HL-60 (cell line): ENCODE measurements around the gene SMCO4.

Experiments used
- DNase-seq, 2 experiments: peaks; one replicate each; pipeline ENCODE4 v3.0.0-alpha.2; 2010 to 2020; ENCODE audit warnings: low read depth in 1 of 2, low spot score in 1 of 2
- H3K27ac ChIP-seq: fragments of 250-450 bp; sonication (Bioruptor Pico); replicated peaks from 2 replicates; pipeline ENCODE4 v1.5.1; 2020; ENCODE audit warnings: mild to moderate bottlenecking, moderate library complexity
- H3K27me3 ChIP-seq: fragments of 250-450 bp; sonication (Bioruptor Pico); 2 replicates; pipeline ENCODE4 v1.5.1; 2021; ENCODE audit warnings: mild to moderate bottlenecking, moderate library complexity; ENCODE audit not compliant: insufficient read depth, poor library complexity, severe bottlenecking
- H3K4me3 ChIP-seq: replicated peaks from 2 replicates; pipeline ENCODE4 v1.5.1; 2011; ENCODE audit warnings: mild to moderate bottlenecking, control low read depth, low read length; ENCODE audit not compliant: insufficient read depth
- GABPA ChIP-seq: IDR thresholded peaks from 2 replicates; pipeline ENCODE4 v1.6.1; 2012; ENCODE audit warnings: low read depth
- POLR2AphosphoS5 ChIP-seq: IDR thresholded peaks from 2 replicates; pipeline ENCODE4 v1.6.1; 2012; ENCODE audit warnings: low read depth
- SPI1 ChIP-seq: IDR thresholded peaks from 2 replicates; pipeline ENCODE4 v1.6.1; 2012; ENCODE audit warnings: low read depth, mild to moderate bottlenecking, borderline replicate concordance
- TF ChIP-seq, protein P1 (sequence below): IDR thresholded peaks from one replicate; pipeline ENCODE4 v1.5.1; 2011; ENCODE audit warnings: low read length, control low read depth, inconsistent platforms; ENCODE audit not compliant: insufficient read depth
- TF ChIP-seq, protein P2 (sequence below): IDR thresholded peaks from 2 replicates; pipeline ENCODE4 v1.6.1; 2012; ENCODE audit warnings: low read depth; ENCODE audit not compliant: insufficient replicate concordance

The SMCO4 gene

GRCh38 chr11:93492464-93493251 lies 50.5 kb downstream of the SMCO4 start:
- no peaks in the 10 kb centered on the region for H3K27me3 ChIP-seq
- no peak for DNase-seq
- H3K4me3 ChIP-seq, result no peak overlapping the region
- TF ChIP-seq, protein P1, sequence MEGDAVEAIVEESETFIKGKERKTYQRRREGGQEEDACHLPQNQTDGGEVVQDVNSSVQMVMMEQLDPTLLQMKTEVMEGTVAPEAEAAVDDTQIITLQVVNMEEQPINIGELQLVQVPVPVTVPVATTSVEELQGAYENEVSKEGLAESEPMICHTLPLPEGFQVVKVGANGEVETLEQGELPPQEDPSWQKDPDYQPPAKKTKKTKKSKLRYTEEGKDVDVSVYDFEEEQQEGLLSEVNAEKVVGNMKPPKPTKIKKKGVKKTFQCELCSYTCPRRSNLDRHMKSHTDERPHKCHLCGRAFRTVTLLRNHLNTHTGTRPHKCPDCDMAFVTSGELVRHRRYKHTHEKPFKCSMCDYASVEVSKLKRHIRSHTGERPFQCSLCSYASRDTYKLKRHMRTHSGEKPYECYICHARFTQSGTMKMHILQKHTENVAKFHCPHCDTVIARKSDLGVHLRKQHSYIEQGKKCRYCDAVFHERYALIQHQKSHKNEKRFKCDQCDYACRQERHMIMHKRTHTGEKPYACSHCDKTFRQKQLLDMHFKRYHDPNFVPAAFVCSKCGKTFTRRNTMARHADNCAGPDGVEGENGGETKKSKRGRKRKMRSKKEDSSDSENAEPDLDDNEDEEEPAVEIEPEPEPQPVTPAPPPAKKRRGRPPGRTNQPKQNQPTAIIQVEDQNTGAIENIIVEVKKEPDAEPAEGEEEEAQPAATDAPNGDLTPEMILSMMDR, result no peak
- TF ChIP-seq GABPA (no peak), POLR2AphosphoS5 (no peak), SPI1 (no peak)
- TF ChIP-seq, protein P2, sequence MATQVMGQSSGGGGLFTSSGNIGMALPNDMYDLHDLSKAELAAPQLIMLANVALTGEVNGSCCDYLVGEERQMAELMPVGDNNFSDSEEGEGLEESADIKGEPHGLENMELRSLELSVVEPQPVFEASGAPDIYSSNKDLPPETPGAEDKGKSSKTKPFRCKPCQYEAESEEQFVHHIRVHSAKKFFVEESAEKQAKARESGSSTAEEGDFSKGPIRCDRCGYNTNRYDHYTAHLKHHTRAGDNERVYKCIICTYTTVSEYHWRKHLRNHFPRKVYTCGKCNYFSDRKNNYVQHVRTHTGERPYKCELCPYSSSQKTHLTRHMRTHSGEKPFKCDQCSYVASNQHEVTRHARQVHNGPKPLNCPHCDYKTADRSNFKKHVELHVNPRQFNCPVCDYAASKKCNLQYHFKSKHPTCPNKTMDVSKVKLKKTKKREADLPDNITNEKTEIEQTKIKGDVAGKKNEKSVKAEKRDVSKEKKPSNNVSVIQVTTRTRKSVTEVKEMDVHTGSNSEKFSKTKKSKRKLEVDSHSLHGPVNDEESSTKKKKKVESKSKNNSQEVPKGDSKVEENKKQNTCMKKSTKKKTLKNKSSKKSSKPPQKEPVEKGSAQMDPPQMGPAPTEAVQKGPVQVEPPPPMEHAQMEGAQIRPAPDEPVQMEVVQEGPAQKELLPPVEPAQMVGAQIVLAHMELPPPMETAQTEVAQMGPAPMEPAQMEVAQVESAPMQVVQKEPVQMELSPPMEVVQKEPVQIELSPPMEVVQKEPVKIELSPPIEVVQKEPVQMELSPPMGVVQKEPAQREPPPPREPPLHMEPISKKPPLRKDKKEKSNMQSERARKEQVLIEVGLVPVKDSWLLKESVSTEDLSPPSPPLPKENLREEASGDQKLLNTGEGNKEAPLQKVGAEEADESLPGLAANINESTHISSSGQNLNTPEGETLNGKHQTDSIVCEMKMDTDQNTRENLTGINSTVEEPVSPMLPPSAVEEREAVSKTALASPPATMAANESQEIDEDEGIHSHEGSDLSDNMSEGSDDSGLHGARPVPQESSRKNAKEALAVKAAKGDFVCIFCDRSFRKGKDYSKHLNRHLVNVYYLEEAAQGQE, result no peak
- no peak overlapping the region for H3K27ac ChIP-seq

GRCh38 chr11:93491973-93492372 lies 51.2 kb downstream of the SMCO4 start:
- TF ChIP-seq POLR2AphosphoS5 (no peak), GABPA (no peak)
- H3K4me3 ChIP-seq, result no peak overlapping the region
- H3K27me3 ChIP-seq, result no peaks in the 10 kb centered on the region
- DNase-seq, result no peak
- no peak overlapping the region for H3K27ac ChIP-seq

- DNase-seq, result no peak
- H3K27me3 ChIP-seq, result no peaks in the 10 kb centered on the region
- H3K4me3 ChIP-seq, result no peak overlapping the region
- no peak overlapping the region for H3K27ac ChIP-seq
- no peak for TF ChIP-seq GABPA
- TF ChIP-seq, protein P2, result no peak
These were observed 52.1 kb downstream of the SMCO4 start for GRCh38 chr11:93490996-93491618.

DNA sequence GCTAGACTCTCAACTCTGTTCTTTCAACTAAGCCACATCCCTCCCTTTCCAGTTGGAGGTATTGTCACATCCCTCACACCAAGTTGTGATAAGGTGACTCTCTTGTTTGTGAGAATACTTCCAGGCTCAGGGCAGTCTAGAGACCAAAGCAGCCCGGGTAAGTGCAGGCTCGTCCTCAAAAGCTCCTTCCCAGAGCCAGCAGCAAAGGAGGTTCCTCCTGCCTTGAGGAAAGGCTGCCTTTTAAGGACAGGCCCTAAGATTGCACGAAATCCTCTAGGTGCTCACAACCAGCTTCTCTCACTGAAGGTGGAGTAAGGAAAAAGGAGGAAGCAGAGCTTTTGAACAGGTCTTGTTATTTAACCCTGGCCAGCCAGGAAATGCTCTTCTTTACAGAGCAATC lies 53.4 kb downstream of the SMCO4 start:
- TF ChIP-seq GABPA (no peak), SPI1 (no peak), POLR2AphosphoS5 (no peak)
- TF ChIP-seq, protein P2, result no peak
- TF ChIP-seq, protein P1, result no peak

More for the DNA sequence above, 53.4 kb downstream of the SMCO4 start:
- no peak overlapping the region for H3K4me3 ChIP-seq
- no peak for DNase-seq
- no peak overlapping the region for H3K27ac ChIP-seq
- no peaks in the 10 kb centered on the region for H3K27me3 ChIP-seq
